GM18873 (cell line): ENCODE data around the gene COPS9.

ENCODE experiments used
- ATAC-seq: cut with Tn5 transposase; IDR thresholded peaks from one replicate; pipeline ENCODE4 v1.9.1; 2021; ENCODE audit warnings: mild to moderate bottlenecking, moderate library complexity, moderate number of reproducible peaks; ENCODE audit not compliant: unreplicated experiment, low FRiP score

The COPS9 gene

GRCh38 chr2:240136013-240136670 is at the start of gene COPS9:
TSS of gene COPS9 (minus strand) at chr2:240136305. CDS start at chr2:240136284, 21 bp downstream.
- ATAC-seq, result peak; percentile 56

- ATAC-seq, result no peak
Observed at GRCh38 chr2:240184656-240185055, 48.6 kb upstream of the COPS9 start.

GRCh38 chr2:240183875-240184590 is 47.9 kb upstream of the COPS9 start:
- ATAC-seq, result no peak

GRCh38 chr2:240183006-240183874 is 47.1 kb upstream of the COPS9 start:
- ATAC-seq, result no peak

GRCh38 chr2:240182476-240182875 is 46.4 kb upstream of the COPS9 start:
- no peak for ATAC-seq

- no peak for ATAC-seq
Observed at GRCh38 chr2:240182001-240182400, 45.9 kb upstream of the COPS9 start.

- no peak for ATAC-seq
Observed at GRCh38 chr2:240179941-240180666, 44.0 kb upstream of the COPS9 start.

GRCh38 chr2:240179186-240179815 is 43.2 kb upstream of the COPS9 start:
- ATAC-seq, result no peak

- ATAC-seq, result no peak
Observed at GRCh38 chr2:240178564-240178963, 42.5 kb upstream of the COPS9 start.

GRCh38 chr2:240174496-240174895 is 38.4 kb upstream of the COPS9 start:
- no peak for ATAC-seq

GRCh38 chr2:240172071-240172895 is 36.2 kb upstream of the COPS9 start:
- ATAC-seq, result no peak

- ATAC-seq, result no peak
Observed at GRCh38 chr2:240170883-240171282, 34.8 kb upstream of the COPS9 start.

GRCh38 chr2:240170354-240170735 is 34.2 kb upstream of the COPS9 start:
- ATAC-seq, result no peak

GRCh38 chr2:240169486-240170353 is 33.6 kb upstream of the COPS9 start:
- no peak for ATAC-seq

- no peak for ATAC-seq
Observed at GRCh38 chr2:240168546-240169361, 32.6 kb upstream of the COPS9 start.

GRCh38 chr2:240168041-240168440 is 31.9 kb upstream of the COPS9 start:
- no peak for ATAC-seq

- no peak for ATAC-seq
Observed at GRCh38 chr2:240167588-240167880, 31.4 kb upstream of the COPS9 start.
